Hepatocyte (in vitro differentiated cells): ENCODE measurements around the gene RPH3AL. TPM values are rescaled to one million over a fixed set of nuclear protein-coding genes. Genes with fewer than 3 reads are reported as not detected.
A peak's percentile ranks its signal among the peaks of the same experiment; 100 is the strongest.

Experiments
- DNase-seq: peaks from one replicate; pipeline ENCODE4 v3.0.0-alpha.2; 2016; ENCODE audit warnings: low spot score
- H2AFZ ChIP-seq: fragments of 200-600 bp; sonication (generic); 2 replicates; pipeline ENCODE4 v1.6.0; 2016; ENCODE audit warnings: antibody characterized with exemption, mild to moderate bottlenecking
- H3K27ac ChIP-seq: fragments of 200-600 bp; sonication (generic); 2 replicates; pipeline ENCODE4 v1.5.1; 2016; ENCODE audit warnings: mild to moderate bottlenecking
- H3K27me3 ChIP-seq: fragments of 200-600 bp; sonication (generic); 2 replicates; pipeline ENCODE4 v1.6.1; 2016
- H3K36me3 ChIP-seq: fragments of 200-600 bp; sonication (generic); replicated peaks from 2 replicates; pipeline ENCODE4 v1.5.1; 2016; ENCODE audit warnings: low read depth; ENCODE audit not compliant: insufficient read depth
- H3K4me1 ChIP-seq: fragments of 200-600 bp; sonication (generic); 2 replicates; pipeline ENCODE4 v1.5.1; 2016; ENCODE audit warnings: mild to moderate bottlenecking, moderate library complexity; ENCODE audit not compliant: insufficient read depth
- H3K4me2 ChIP-seq: fragments of 200-600 bp; sonication (generic); 2 replicates; pipeline ENCODE4 v1.6.0; 2016
- H3K4me3 ChIP-seq: fragments of 200-600 bp; sonication (generic); 2 replicates; pipeline ENCODE4 v1.5.1; 2016; ENCODE audit warnings: mild to moderate bottlenecking
- H3K79me2 ChIP-seq: fragments of 200-600 bp; sonication (generic); 2 replicates; pipeline ENCODE4 v1.6.0; 2017; ENCODE audit warnings: mild to moderate bottlenecking
- H3K9me2 ChIP-seq: fragments of 200-600 bp; sonication (generic); replicated peaks from 2 replicates; pipeline ENCODE4 v1.6.0; 2017; ENCODE audit warnings: mild to moderate bottlenecking; ENCODE audit not compliant: insufficient read depth
- H3K9me3 ChIP-seq: fragments of 200-600 bp; sonication (generic); 2 replicates; pipeline ENCODE4 v1.5.1; 2016; ENCODE audit warnings: low read depth, mild to moderate bottlenecking
- H4K20me1 ChIP-seq: fragments of 200-600 bp; sonication (generic); 2 replicates; pipeline ENCODE4 v1.6.0; 2016; ENCODE audit warnings: mild to moderate bottlenecking; ENCODE audit not compliant: insufficient read depth, poor library complexity, severe bottlenecking
- CTCF ChIP-seq: fragments of 200-600 bp; sonication (generic); IDR thresholded peaks from 2 replicates; pipeline ENCODE4 v1.5.1; 2016; ENCODE audit warnings: antibody characterized with exemption, mild to moderate bottlenecking; ENCODE audit not compliant: poor library complexity
- EZH2 ChIP-seq: fragments of 200-600 bp; sonication (generic); IDR thresholded peaks from 2 replicates; pipeline ENCODE4 v1.6.1; 2016; ENCODE audit warnings: antibody characterized with exemption, mild to moderate bottlenecking, borderline replicate concordance
- EZH2phosphoT487 ChIP-seq: fragments of 200-600 bp; sonication (generic); IDR thresholded peaks from one replicate; pipeline ENCODE4 v1.6.1; 2018; ENCODE audit warnings: antibody characterized with exemption, mild to moderate bottlenecking, low read depth, moderate library complexity; ENCODE audit not compliant: unreplicated experiment, severe bottlenecking
- WGBS: methylation state at CpG from one replicate; pipeline ENCODE4 v1.1.6; 2016; ENCODE audit warnings: low lambda C conversion rate; ENCODE audit errors: missing lambda C conversion rate; 5-methylcytosine and 5-hydroxymethylcytosine counted together
- polyA plus RNA-seq: library from polyadenylated mRNA; unstranded; fragments of >200 nt; fragmentation: Nextera tagmentation; extraction: Ambion mirVana; gene quantifications from 2 replicates; pipeline ENCODE4 v1.2.1, GENCODE V29; 2016
- total RNA-seq: library from RNA; depleted of rRNA; stranded (reverse); fragments of >200 nt; gene quantifications from 2 replicates; pipeline ENCODE4 v1.2.3, GENCODE V29; 2014

RPH3AL gene
- total and polyA plus RNA-seq, 2 experiments from 2014 or later, result 7.0 to 7.6 TPM

- Histone ChIP-seq H3K4me3 (no peak overlapping the region), H2AFZ (no peak overlapping the region), H4K20me1 (no peaks in the 10 kb centered on the region), H3K9me2 (no peaks in the 10 kb centered on the region), H3K36me3 (no peaks in the 10 kb centered on the region), H3K79me2 (no peaks in the 10 kb centered on the region), H3K4me1 (peaks cover 31% of the 10 kb centered on the region), H3K9me3 (no peaks in the 10 kb centered on the region), H3K27me3 (peaks cover 8% of the 10 kb centered on the region), H3K27ac (peak overlapping the region; percentile 45), H3K4me2 (no peak overlapping the region)
- no peak for TF ChIP-seq EZH2
- no peak for TF ChIP-seq EZH2phosphoT487
- no peak for TF ChIP-seq CTCF
- 75% methylated on average over 16 of the region's 16 CpGs for WGBS
- no peak for DNase-seq
Observed at GRCh38 chr17:194828-195602, 157.6 kb downstream of the RPH3AL start.

- DNase-seq, result peak; percentile 62
Observed at GRCh38 chr17:193841-194806, 158.5 kb downstream of the RPH3AL start.

GRCh38 chr17:193426-193810, 159.2 kb downstream of the RPH3AL start:
- Histone ChIP-seq H3K36me3 (no peaks in the 10 kb centered on the region), H4K20me1 (no peaks in the 10 kb centered on the region), H3K27me3 (peaks cover 8% of the 10 kb centered on the region), H3K9me3 (no peaks in the 10 kb centered on the region), H3K4me1 (peaks cover 18% of the 10 kb centered on the region), H2AFZ (no peak overlapping the region), H3K4me3 (no peak overlapping the region), H3K79me2 (no peaks in the 10 kb centered on the region), H3K4me2 (no peak overlapping the region), H3K9me2 (no peaks in the 10 kb centered on the region), H3K27ac (peak overlapping the region; percentile 83)
- DNase-seq, result no peak
- WGBS, result 97% methylated on average over 8 of the region's 8 CpGs
- no peak for TF ChIP-seq CTCF
- TF ChIP-seq EZH2, result no peak
- no peak for TF ChIP-seq EZH2phosphoT487

More at GRCh38 chr17:193841-194806, 158.5 kb downstream of the RPH3AL start:
- 61% methylated on average over 31 of the region's 31 CpGs for WGBS
- no peak for TF ChIP-seq EZH2phosphoT487
- no peak for TF ChIP-seq CTCF
- TF ChIP-seq EZH2, result no peak
- Histone ChIP-seq H3K4me2 (no peak overlapping the region), H3K79me2 (no peaks in the 10 kb centered on the region), H4K20me1 (no peaks in the 10 kb centered on the region), H3K27ac (peak overlapping the region; percentile 83), H3K4me3 (no peak overlapping the region), H2AFZ (no peak overlapping the region), H3K4me1 (peaks cover 22% of the 10 kb centered on the region), H3K9me2 (no peaks in the 10 kb centered on the region), H3K27me3 (peaks cover 8% of the 10 kb centered on the region), H3K36me3 (no peaks in the 10 kb centered on the region), H3K9me3 (no peaks in the 10 kb centered on the region)
